Spleen (tissue), 11 donors: ENCODE results near the gene ARHGAP28. TPM values are rescaled to one million over a fixed set of nuclear protein-coding genes. Genes with fewer than 3 reads are reported as not detected.
"Not testable (repeated sequence)": the region's sequence is repeated elsewhere in the genome, so short reads cannot be mapped to it uniquely, and the experiment has no call there.

Experiments used
- DNase-seq: peaks from one replicate; pipeline ENCODE4 v3.0.0-alpha.2; 2020
- H3K27ac ChIP-seq, 8 donors: fragments of 200-600 bp; sonication (generic) in 7 of 8; 1 replicate in 4 of 8; 2 replicates in 4 of 8; pipeline versions ENCODE4 v1.5.0 to v1.8.0; 2016 to 2021; ENCODE audit warnings: inconsistent platforms in 4 of 8, mild to moderate bottlenecking in 4 of 8, moderate library complexity in 1 of 8
- H3K27me3 ChIP-seq, 7 donors: fragments of 200-600 bp; sonication (generic) in 6 of 7; replicated peaks in 1 of 7; 1 replicate in 4 of 7; 2 replicates in 3 of 7; pipeline versions ENCODE4 v1.5.0 to v1.8.0; 2016 to 2021; ENCODE audit warnings: inconsistent platforms in 3 of 7, mild to moderate bottlenecking in 1 of 7
- H3K36me3 ChIP-seq, 6 donors: fragments of 200-600 bp; sonication (generic) in 5 of 6; 1 replicate in 4 of 6; 2 replicates in 2 of 6; pipeline versions ENCODE4 v1.5.0 to v1.8.0; 2016 to 2021; ENCODE audit warnings: inconsistent platforms in 2 of 6
- H3K4me1 ChIP-seq, 6 donors: fragments of 200-600 bp; sonication (generic) in 5 of 6; 1 replicate in 3 of 6; 2 replicates in 3 of 6; pipeline versions ENCODE4 v1.5.0 to v1.8.0; 2016 to 2021; ENCODE audit warnings: inconsistent platforms in 3 of 6
- H3K4me3 ChIP-seq, 8 donors: fragments of 200-600 bp; sonication (generic) in 7 of 8; 1 replicate in 4 of 8; 2 replicates in 4 of 8; pipeline versions ENCODE4 v1.5.0 to v1.8.0; 2016 to 2021; ENCODE audit warnings: inconsistent platforms in 4 of 8, mild to moderate bottlenecking in 4 of 8, moderate library complexity in 2 of 8
- H3K9me3 ChIP-seq, 8 donors: fragments of 200-600 bp; sonication (generic) in 7 of 8; 1 replicate in 4 of 8; 2 replicates in 4 of 8; pipeline versions ENCODE4 v1.5.0 to v1.8.0; 2016 to 2021; ENCODE audit warnings: inconsistent platforms in 4 of 8
- CTCF ChIP-seq, 11 experiments: fragments of 200-600 bp in 7 of 11; fragments of 450-650 bp in 4 of 11; sonication (generic) in 4 of 11; IDR thresholded peaks in 8 of 11; conservative IDR thresholded peaks in 3 of 11; 1 replicate in 7 of 11; 2 replicates in 4 of 11; pipeline versions ENCODE4 v1.4.0 to v1.8.0; 2016 to 2021; ENCODE audit warnings: antibody characterized with exemption in 11 of 11, inconsistent platforms in 4 of 11, mild to moderate bottlenecking in 1 of 11
- POLR2A ChIP-seq, 3 donors: fragments of 450-650 bp; IDR thresholded peaks; one replicate each; pipeline ENCODE4 v1.5.1; 2017; ENCODE audit warnings: antibody characterized with exemption in 3 of 3, mild to moderate bottlenecking in 1 of 3
- POLR2AphosphoS5 ChIP-seq, 3 donors: sonication (generic); formaldehyde crosslinking; IDR thresholded peaks; one replicate each; pipeline ENCODE4 v1.5.1; 2017; ENCODE audit warnings: antibody characterized with exemption in 3 of 3
- WGBS, 5 donors: extraction: QIAGEN DNeasy Blood & Tissue Kit in 3 of 5; methylation state at CpG; one replicate each; pipeline versions ENCODE4 v1.1.5 to v1.1.7; 2013 to 2018; 5-methylcytosine and 5-hydroxymethylcytosine counted together
- intact Hi-C: fragments of 100-400 bp; cut with DNase I; formaldehyde crosslinking; loops from one replicate; pipeline ENCODE4 v1.15.0; 2023; ENCODE audit warnings: low total_unique reads
- polyA plus RNA-seq, 3 donors: library from polyadenylated mRNA; stranded (reverse); fragments of 200-250 nt; gene quantifications; one replicate each; pipeline ENCODE4 v1.2.1, GENCODE V29; 2013
- total RNA-seq, 7 donors: library from RNA; depleted of rRNA in 3 of 7; stranded (reverse); fragments of >200 nt in 3 of 7; fragmentation: NEBNext Ultra II Directional in 4 of 7; extraction: Animal tissue kit (Norgen Biotek cat#: 25700) in 4 of 7; gene quantifications; one replicate each; pipeline versions ENCODE4 v1.1.0 to v1.2.1, GENCODE V29; 2016 to 2021
- donor health status: healthy with polysubstance abuse.
- donor health status: DM: no; HTN: no; CAD: no; lungs with moderate emphysema.
- donor health status: DM: no; HTN: no; CAD: no.
- donor health status: Bipolar disorder and iron deficiency.
- donor health status: healthy.
- donor health status: DM: no; HTN: no; CAD: no.
- donor health status: DM: yes; HTN: yes; CAD: no.

Gene ARHGAP28
- total and polyA plus RNA-seq, 10 donors = 1.9 to 78.3 (median 30.3) TPM

- WGBS, 5 donors = 68 to 86% (median 74%) methylated on average over 3 of the region's 3 CpGs
- Histone ChIP-seq H3K4me3 (no peak overlapping the region), H3K27ac (no peak overlapping the region), H3K4me1 (no peaks in the 10 kb centered on the region), H3K27me3 (no peaks in the 10 kb centered on the region), H3K36me3 (no peaks in the 10 kb centered on the region), H3K9me3 (peaks cover 0 to 13% (median 5%) of the 10 kb centered on the region in 8 donors)
- intact Hi-C loops = no loop called here
- TF ChIP-seq POLR2AphosphoS5 (IDR thresholded peaks at IDR 0.05) (no peak), POLR2A (IDR thresholded peaks at IDR 0.05) (no peak), CTCF (IDR thresholded peaks at IDR 0.05 in 8 of 11, conservative IDR thresholded peaks at IDR 0.05 in 3 of 11) (no peak)
- DNase-seq = no peak
These were observed 86.6 kb downstream of the ARHGAP28 start for GRCh38 chr18:6816154-6816553.

- H3K4me1 ChIP-seq = no peaks in the 10 kb centered on the region
- no peak for DNase-seq
- H3K27ac ChIP-seq = no peak overlapping the region
- no peaks in the 10 kb centered on the region for H3K36me3 ChIP-seq
- TF ChIP-seq POLR2AphosphoS5 (IDR thresholded peaks at IDR 0.05) = no peak
- no peak for TF ChIP-seq CTCF (IDR thresholded peaks at IDR 0.05 in 8 of 11, conservative IDR thresholded peaks at IDR 0.05 in 3 of 11)
- TF ChIP-seq POLR2A (IDR thresholded peaks at IDR 0.05) = no peak
- WGBS, 5 donors = 57 to 100% (median 78%) methylated on average over 1 of the region's 1 CpG
- peaks cover 0 to 11% (median 2%) of the 10 kb centered on the region in 8 donors for H3K9me3 ChIP-seq
- H3K27me3 ChIP-seq = no peaks in the 10 kb centered on the region
- intact Hi-C loops = no loop called here
- H3K4me3 ChIP-seq = no peak overlapping the region
These were observed 89.8 kb downstream of the ARHGAP28 start for GRCh38 chr18:6819332-6819731.

GRCh38 chr18:6820314-6820713, 90.8 kb downstream of the ARHGAP28 start:
- no peaks in the 10 kb centered on the region for H3K27me3 ChIP-seq
- DNase-seq = no peak
- no peak for TF ChIP-seq CTCF (IDR thresholded peaks at IDR 0.05 in 8 of 11, conservative IDR thresholded peaks at IDR 0.05 in 3 of 11)
- no peak for TF ChIP-seq POLR2A (IDR thresholded peaks at IDR 0.05)
- no peak for TF ChIP-seq POLR2AphosphoS5 (IDR thresholded peaks at IDR 0.05)
- H3K4me3 ChIP-seq = no peak overlapping the region
- no peaks in the 10 kb centered on the region for H3K4me1 ChIP-seq
- intact Hi-C loops = no loop called here
- H3K36me3 ChIP-seq = no peaks in the 10 kb centered on the region
- H3K9me3 ChIP-seq = peaks cover 0 to 11% (median 0%) of the 10 kb centered on the region in 8 donors
- no peak overlapping the region for H3K27ac ChIP-seq

GRCh38 chr18:6821356-6821755, 91.8 kb downstream of the ARHGAP28 start:
- Histone ChIP-seq H3K27me3 (no peaks in the 10 kb centered on the region), H3K36me3 (peaks cover 0 to 4% (median 0%) of the 10 kb centered on the region in 6 donors), H3K9me3 (peaks cover 0 to 11% (median 0%) of the 10 kb centered on the region in 8 donors), H3K4me3 (no peak overlapping the region), H3K27ac (no peak overlapping the region), H3K4me1 (no peaks in the 10 kb centered on the region)
- 51 to 88% (median 78%) methylated on average over 1 of the region's 1 CpG for WGBS, 5 donors
- no peak for DNase-seq
- intact Hi-C loops = no loop called here
- TF ChIP-seq POLR2AphosphoS5 (IDR thresholded peaks at IDR 0.05) = no peak
- no peak for TF ChIP-seq CTCF (IDR thresholded peaks at IDR 0.05 in 8 of 11, conservative IDR thresholded peaks at IDR 0.05 in 3 of 11)
- TF ChIP-seq POLR2A (IDR thresholded peaks at IDR 0.05) = no peak

GRCh38 chr18:6827161-6827560, 97.6 kb downstream of the ARHGAP28 start:
- DNase-seq, H3K27me3 ChIP-seq, H3K4me3 ChIP-seq, H3K4me1 ChIP-seq, H3K27ac ChIP-seq, intact Hi-C loops: not testable (repeated sequence)
- Histone ChIP-seq H3K36me3 (peaks cover 0 to 12% (median 0%) of the 10 kb centered on the region in 6 donors), H3K9me3 (peaks cover 0 to 14% (median under 1%) of the 10 kb centered on the region in 8 donors)
- 94 to 99% (median 96%) methylated on average over 5 to 20 of the region's 29 CpGs for WGBS, 5 donors

- Histone ChIP-seq H3K36me3 (peaks cover 0 to 12% (median 0%) of the 10 kb centered on the region in 6 donors), H3K9me3 (peaks cover 0 to 18% (median 4%) of the 10 kb centered on the region in 8 donors)
- H3K4me1 ChIP-seq, H3K27ac ChIP-seq, intact Hi-C loops, H3K27me3 ChIP-seq, DNase-seq, H3K4me3 ChIP-seq: not testable (repeated sequence)
- 90 to 100% (median 98%) methylated on average over 1 to 30 of the region's 30 CpGs for WGBS, 5 donors
These were observed 98.0 kb downstream of the ARHGAP28 start for GRCh38 chr18:6827566-6827965.
